ENCODE measurements around the gene RPL7L1.
"Not testable (repeated sequence)": the region's sequence is repeated elsewhere in the genome, so short reads cannot be mapped to it uniquely, and the experiment has no call there.

RPL7L1 gene

DNA sequence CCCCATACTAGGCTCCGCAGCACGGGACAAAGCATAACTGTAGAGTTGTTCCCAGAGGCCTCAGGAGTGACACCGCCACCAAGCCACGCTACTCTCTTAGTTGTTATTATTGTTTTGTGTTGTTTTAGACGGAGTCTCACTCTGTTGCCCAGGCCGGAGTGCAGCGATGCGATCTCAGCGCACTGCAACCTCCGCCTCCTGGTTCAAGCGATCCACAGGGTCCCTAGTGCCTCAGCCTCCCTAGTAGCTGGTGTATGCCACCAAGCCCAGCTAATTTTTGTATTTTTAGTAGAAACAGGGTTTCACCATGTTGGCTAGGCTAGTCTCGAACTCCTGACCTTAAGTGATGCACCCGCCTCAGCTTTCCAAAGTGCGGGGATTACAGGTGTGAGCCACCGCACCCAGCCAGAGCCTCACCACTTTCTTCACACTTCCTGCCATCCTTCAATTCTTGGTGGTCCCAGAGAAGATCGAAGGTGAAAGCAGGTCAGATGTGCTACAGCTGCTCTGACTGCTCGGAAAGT, 11.8 kb downstream of the RPL7L1 start:
- no peak for DNase-seq (ENCODE audit: low spot score)

DNA sequence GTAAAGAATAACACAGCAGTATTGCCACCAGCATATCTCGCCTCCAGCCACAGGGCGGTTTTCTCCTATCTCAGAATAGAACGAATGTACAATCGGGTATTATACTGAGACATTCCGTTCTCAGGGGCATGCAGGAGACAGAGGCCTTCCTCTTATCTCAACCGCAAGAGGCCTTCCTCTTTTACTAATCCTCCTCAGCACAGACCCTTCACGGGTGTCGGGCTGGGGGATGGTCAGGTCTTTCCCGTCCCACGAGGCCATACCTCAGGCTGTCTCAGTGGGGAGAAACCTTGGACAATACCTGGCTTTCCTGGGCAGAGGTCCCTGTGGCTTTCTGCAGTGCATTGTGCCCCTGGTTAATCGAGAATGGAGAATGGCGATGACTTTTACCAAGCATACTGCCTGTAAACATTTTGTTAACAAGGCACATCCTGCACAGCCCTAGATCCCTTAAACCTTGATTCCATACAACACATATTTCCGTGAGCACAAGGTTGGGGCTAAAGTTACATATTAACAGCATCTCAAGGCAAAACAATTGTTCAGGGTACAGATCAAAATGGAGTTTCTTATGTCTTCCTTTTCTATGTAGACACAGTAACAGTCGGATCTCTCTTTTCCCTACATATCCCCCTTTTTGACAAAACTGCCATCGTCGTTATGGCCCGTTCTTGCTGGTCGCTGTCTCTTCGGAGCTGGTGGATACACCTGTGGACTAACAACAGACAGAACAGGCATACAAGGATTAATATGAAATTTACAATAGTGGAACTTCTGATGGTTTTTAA, 14.8 kb downstream of the RPL7L1 start:
- not testable (repeated sequence) for DNase-seq (ENCODE audit: low spot score)

DNA sequence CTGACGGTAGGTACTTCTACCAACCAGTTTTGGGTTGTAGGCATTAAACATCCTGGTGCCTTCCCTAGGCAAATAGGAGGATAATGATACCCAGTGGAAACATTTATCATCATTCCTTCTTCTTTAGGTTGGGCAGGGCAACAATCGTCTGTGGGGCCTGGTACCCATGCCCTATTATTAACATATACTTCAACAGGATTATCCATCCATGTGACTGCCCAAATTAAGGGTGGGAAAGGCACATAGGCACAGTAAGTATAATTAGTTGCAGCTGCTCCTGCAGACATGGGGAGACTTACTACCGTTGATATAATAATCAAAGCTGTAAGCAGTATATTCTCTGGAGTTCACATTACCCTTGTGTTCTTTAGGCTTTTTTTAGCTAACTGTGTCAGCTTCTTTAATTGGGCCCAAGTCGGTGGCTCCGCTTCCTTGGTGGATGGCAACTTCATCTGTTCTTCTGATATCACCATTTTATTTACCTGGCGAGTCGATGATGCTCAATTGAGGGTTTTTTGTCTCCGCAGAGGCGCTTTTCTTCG, 16.8 kb downstream of the RPL7L1 start:
- no peak for DNase-seq (ENCODE audit: low spot score)

DNA sequence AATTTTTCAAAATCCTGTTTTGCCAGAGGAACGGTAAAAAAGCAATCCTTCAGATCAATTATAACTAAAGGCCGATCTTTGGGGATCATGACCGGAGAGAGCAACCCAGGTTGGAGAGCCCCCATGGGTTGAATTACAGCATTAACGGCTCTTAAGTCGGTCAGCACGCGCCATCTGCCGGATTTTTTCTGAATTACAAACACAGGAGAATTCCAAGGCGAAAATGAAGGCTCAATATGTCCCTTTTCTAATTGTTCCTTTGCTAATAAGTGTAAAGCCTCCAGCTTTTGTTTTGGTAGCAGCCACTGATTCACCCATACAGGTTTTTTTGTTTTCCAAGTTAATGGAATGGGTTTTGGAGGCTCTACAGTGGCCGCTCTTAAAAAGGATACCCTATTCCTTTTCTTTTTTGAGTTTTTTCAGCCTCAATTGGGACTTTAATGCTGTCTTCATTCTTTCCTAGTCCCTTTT, 19.5 kb downstream of the RPL7L1 start:
- peak; percentile 71 for DNase-seq (ENCODE audit: low spot score)

DNA sequence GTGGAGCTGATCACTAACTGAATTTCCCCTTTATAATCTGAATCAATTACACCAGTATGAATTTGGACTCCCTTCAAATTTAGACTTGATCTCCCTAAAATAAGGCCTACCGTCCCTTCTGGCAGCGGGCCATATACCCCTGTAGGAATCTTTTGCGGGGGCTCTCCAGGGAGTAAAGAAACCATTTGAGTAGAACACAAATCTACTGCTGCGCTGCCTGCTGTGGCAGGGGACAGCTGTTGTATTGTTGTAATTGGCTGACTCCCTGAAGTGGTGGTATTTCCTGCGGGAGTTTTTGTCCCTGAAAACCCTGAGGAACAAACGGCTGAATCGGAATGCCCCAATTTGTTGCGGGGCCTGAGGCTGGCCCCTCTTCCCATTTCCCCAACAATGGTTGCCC, 20.5 kb downstream of the RPL7L1 start:
- DNase-seq (ENCODE audit: low spot score) = no peak

DNA sequence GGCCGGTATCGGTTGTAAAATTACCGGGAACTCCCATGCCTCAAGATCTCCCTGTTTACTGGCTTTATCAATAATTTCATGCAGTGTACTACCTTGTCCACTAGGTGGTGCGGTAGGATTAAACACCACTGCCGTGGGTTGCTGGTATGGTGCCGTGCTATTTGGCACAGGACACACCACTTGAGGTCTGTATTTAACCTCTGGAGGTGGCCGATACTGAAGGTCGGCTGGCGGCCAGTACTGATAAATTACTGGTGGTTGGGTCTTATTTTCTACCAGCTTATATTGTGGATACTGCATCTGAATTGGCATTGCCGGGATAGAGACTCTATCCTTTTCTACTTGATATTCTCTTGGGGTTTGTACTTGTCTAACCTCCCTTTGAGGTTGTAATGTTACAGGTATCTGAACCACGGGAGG, 22.1 kb downstream of the RPL7L1 start:
- peak; percentile 86 for DNase-seq (ENCODE audit: low spot score)

DNA sequence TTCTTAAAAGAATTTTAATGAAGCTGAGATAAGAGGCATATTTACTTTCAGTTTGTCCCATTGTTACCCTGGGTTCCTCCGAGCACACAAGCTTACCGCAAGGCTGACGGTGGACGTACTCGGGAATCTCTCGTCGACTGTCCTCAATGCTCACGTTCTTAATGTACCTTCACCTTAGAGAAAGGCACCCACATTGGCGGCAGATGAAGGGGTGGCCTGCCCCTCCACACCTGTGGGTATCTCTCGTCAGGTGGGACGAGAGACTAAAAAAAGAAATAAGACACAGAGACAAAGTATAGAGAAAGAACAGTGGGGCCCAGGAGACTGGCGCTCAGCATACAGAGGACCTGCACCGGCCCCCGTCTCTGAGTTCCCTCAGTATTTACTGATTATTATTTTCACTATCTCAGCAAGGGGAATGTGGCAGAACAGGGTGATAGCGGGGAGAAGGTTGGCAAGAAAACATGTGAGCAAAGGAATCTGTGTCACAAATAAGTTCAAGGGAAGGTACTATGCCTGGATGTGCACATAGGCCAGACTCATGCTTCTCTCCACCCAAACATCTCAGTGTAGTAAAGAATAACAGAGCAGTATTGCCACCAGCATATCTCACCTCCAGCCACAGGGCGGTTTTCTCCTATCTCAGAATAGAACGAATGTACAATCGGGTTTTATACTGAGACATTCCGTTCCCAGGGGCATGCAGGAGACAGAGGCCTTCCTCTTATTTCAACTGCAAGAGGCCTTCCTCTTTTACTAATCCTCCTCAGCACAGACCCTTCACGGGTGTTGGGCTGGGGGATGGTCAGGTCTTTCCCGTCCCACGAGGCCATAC, 23.2 kb downstream of the RPL7L1 start:
- DNase-seq (ENCODE audit: low spot score) = not testable (repeated sequence)

DNA sequence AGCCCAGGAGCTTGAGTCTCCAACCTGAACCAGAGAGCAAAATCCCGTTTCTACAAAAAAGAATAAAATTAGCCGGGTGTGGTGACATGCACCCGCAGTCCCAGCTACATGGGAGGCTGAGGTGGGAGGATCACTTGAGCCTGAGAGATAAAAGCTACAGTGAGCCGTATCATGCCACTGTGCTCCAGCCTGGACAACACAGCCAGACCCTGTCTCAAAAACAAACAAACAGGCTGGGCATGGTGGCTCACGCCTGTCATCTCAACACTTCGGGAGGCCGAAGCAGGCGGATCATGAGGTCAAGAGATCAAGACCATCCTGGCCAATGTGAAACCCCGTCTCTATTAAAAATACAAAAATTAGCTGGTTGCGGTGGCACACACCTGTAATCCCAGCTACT, 25.1 kb downstream of the RPL7L1 start:
- DNase-seq (ENCODE audit: low spot score) = no peak

DNA sequence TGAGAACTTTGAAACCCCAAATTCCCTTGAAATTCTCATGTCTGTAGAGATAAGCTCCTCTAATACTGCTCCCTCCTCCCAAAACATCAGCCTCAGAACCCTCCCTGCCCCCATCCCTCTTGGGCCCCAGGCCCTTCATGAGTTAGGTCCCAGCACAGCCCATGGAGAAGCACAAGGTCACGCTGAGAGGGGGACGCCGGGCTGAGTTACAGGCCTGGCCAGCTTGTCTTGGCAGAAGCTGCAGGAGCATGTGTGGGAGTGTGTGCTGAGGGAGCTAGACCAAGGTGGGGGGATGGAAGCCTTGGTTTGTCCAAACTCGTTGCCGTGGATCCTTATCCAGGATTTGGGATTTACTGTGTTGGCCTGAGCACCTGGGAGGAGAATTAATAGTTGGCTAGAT, 27.9 kb downstream of the RPL7L1 start:
- DNase-seq (ENCODE audit: low spot score) = no peak

DNA sequence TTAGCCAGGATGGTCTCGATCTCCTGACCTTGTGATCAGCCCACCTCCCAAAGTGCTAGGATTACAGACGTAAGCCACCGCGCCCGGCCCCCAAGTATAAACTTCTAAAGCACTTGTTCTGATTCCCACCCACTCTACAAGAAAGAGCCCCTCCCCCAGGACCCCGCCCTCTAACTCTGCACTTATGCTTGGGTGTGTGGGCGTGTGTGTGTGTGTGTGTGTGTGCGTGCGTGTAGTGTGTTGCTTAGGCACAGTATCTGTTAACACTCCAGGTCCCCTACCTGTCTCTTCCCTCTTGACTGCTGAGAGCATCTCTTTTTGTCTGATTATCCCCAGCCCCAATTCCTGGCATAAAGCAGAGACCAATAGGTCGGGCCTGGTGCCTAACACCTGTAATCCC, 30.4 kb downstream of the RPL7L1 start:
- no peak for DNase-seq (ENCODE audit: low spot score)

DNA sequence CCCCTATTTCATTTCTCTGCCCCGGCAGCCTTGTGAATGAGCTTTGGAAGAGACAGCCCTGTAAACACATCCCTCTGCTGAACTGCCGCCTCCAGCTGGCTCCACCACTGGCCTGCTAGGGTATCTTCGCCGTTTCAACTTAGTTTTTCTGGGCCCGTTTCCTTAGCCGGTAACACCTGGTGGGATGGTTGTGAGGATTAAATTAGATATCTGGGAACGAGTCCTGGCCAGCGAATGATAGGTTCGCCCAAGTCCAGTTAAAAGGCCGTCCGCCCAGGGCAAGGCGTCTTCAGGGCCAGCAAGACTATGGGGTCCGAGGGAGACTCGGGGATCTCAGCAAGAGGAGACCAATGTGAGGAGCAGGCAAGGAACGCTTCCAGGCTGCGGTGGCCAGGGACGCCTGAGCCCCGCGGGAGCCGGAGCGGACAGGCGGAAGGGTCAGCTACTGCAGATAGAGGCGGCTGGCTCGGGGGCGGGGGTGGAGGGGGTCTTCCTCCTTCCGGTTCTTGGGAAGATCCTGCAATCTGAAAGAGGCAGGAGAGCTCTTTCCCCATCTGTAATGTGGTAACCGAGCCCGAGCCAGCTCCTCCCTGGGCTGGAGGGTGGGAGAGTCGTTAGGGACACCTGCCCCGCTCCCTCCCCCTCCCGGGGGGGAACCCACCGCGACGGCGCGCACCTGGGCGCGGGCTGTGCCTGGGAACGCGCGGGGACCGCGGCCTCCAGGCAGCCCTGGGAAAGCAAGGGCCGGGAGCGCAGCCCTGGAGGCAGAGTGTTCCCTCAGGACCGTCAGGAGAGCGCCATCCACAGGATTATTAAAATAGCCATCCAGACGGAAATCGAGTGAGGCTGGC, 32.0 kb downstream of the RPL7L1 start:
- DNase-seq (ENCODE audit: low spot score) = no peak

DNA sequence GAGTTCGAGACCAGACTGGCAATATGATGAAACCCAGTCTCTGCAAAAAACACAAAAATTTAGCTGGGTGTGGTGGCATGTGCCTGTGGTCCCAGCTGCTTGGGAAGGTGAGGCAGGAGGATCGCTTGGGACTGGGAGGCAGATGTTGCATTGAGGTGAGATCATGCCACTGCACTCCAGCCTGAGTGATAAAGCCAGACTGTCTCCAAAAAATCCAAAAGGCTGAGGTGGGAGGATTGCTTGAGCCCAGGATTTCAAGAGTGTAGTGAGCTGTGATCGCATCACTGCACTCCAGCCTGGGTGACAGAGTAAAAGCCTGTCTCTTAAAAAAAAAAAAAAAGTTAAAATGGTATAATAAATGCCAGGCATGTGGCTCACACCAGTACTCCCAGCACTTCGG, 35.1 kb downstream of the RPL7L1 start:
- DNase-seq (ENCODE audit: low spot score) = no peak

DNA sequence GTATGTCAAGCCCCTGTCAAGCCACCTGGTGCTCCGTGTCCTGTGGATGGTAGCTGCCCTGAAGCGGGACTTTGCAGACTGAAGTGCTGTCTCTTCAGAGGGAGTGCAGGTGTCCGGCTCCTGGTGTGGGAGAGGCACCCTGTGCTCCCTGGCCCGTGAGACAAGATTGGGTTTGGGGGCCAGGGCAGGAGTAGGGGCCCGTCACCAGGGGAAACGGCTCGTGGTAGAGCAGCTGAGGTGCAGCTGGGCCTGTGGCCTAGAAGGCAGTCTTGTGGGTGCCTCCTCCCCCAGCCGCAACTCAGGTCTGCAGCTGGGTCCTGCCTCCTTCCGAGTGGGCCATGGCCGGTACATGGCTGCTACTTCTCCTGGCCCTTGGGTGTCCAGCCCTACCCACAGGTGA, 36.3 kb downstream of the RPL7L1 start, which contains the start of gene PTCRA:
Gene PTCRA, plus strand, starts transcription at position 322 of the 400 bp plus-strand sequence. Its CDS starts 17 bp downstream, at position 339.
- DNase-seq (ENCODE audit: low spot score) = no peak

DNA sequence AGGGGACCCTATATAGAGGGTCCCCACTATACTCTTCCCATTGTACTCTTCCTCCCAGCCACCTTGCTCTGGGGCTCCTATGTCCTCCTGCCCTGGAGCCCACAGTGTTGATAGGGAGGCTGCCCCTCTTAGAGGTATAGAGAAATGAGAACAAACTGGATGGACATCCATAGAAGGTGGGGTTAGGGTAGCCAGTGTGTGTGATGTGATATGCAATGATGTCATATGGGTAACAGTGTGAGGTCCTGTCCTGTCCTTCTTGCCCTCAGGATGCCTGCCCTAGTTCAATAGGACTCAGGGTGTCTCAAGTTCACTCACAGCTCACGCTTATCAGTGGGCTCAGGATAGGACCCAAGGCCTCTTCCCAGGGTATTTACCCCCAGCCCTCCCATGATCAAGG, 36.9 kb downstream of the RPL7L1 start:
- DNase-seq (ENCODE audit: low spot score) = no peak

DNA sequence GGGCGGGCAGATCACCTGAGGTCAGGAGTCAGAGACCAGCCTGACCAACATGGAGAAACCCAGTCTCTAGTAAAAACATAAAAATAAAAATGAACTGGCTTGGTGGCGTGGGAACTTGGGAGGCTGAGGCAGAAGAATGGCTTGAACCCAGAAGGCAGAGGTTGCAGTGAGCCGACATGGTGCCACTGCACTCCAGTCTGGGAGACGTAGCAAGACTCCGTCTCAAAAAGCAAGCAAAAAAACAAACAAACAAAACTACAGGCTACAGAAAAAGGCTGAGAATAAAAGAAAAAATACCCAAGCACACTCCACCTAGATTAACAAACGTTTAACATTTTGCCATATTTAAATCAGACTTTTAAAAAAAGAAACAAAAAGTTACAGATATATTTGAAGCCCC, 42.4 kb downstream of the RPL7L1 start:
- DNase-seq (ENCODE audit: low spot score) = no peak

DNA sequence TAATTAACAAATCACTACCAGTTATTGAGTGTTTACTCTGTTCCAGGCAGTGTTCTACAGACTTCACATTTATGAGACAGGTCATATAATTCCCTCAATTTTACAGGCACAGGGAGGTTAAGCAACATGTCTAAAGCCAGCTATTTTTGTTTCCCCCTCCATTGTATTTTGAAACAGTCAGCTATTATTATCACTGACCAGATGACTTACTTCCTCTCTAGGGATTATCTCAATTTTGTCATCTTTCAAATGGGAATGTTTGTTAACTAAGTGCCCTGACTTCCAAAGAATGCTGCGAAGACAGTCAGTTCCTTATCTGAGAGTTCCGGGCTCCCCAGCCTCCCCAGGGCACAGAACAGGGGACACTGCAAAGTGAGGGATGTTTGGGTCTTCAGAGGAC, 44.2 kb downstream of the RPL7L1 start:
- DNase-seq (ENCODE audit: low spot score) = no peak

DNA sequence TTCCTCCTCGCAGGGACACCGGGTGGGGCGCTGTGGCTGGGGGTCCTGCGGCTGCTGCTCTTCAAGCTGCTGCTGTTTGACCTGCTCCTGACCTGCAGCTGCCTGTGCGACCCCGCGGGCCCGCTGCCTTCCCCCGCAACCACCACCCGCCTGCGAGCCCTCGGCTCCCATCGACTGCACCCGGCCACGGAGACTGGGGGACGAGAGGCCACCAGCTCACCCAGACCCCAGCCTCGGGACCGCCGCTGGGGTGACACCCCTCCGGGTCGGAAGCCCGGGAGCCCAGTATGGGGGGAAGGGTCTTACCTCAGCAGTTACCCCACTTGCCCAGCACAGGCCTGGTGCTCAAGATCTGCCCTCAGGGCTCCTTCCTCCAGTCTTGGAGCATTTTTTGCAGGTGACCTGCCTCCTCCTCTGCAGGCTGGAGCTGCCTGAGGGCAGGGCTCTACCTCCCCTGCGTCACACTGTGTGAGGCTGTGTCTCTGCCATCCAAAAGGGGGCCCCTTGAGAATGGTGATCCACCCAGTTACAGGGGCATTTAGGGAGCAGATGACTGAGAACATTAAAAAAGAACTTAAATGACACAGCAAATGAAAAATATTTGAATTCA, 45.9 kb downstream of the RPL7L1 start:
- DNase-seq (ENCODE audit: low spot score) = no peak

DNA sequence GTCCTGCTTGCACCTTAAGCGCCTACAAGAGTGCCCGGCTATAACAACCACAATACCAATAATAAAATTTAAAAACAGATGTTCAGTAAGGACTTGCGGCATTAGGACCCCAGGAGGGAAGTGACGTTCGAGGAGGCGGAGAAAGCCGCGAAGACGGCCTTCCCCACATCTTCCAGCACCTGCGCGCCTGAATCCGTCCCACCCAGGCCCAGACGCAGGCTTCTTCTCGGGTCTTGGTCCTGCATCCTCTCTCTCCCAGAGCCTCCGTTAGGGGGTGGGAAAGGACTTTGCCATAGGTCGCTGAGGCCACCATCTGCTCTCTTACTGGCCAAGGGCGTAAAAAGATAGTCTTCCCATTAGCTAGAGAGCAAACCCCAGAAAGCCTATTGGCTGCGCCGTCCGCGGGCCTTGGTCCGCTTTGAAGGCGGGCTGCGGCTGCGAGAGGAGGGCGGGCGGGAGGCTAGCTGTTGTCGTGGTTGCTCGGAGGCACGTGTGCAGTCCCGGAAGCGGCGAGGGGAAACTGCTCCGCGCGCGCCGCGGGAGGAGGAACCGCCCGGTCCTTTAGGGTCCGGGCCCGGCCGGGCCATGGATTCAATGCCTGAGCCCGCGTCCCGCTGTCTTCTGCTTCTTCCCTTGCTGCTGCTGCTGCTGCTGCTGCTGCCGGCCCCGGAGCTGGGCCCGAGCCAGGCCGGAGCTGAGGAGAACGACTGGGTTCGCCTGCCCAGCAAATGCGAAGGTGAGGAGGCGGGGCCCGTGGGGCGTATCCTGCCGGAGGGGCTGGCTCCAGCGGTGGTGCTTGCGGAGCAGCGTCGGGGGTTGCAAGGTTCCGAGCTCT, 49.8 kb downstream of the RPL7L1 start, which contains the start of gene CNPY3:
Gene CNPY3, plus strand, starts transcription at position 495 of the 835 bp plus-strand sequence. Its CDS starts 91 bp downstream, at position 586.
- peak; percentile 97 for DNase-seq (ENCODE audit: low spot score)

DNA sequence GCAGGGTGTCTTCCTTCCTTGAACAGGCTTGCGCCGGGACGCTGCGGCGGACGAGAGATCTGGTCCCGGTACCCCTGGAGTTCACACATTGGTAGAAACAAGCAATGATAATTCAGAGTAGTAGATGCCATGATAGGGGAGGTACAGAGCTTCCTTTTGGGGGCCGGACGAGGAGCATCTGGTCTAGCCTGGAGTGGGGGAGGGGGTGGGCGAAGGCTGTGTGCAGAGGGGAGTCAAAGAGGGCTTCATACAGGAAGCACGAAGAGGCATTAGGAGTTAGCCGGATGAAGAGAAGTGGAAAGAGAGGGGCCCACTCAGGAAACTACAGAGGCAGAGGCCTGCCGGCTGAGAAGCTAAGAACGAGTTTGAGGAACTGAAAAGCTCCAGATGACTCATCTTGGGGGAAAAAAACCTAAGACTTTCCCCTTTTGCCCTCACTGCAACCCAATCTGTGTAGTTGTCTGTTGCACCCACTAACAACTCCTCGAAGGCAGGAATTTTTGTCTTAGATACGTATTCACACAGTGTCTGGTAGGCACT, 50.5 kb downstream of the RPL7L1 start:
- DNase-seq (ENCODE audit: low spot score) = peak; percentile 86

DNA sequence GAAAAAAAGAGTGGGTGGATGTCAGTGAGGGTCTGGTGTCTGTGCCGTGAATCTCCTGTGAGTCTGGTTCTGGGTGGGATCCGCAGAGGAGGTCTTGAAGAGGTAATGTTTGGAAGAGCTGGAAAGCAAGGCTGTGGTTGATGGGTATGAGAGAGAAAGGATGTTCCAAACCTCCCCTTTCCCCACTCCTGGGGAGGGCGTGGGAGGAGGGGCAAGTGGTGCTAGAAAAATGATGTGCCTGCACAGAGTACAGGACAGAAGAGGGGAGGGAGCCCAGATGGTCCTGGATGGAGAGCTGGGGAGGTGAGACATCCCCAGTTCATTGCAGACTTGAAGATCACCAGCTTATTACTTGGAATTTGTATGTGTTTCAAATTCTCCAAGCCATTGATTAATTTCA, 53.0 kb downstream of the RPL7L1 start:
- no peak for DNase-seq (ENCODE audit: low spot score)

Data from activated CD4-positive, alpha-beta T cell treated with anti-CD3 and anti-CD28 coated beads, Interleukin-2, Interleukin-4, amounts not matched to agents 100 ng/mL and 50 ng/mL, durations not matched to agents 16 hours and 8 hours (primary cell).